HG02870 (cell line): ENCODE measurements around the gene SUN1.
"Not testable (repeated sequence)": the region's sequence is repeated elsewhere in the genome, so short reads cannot be mapped to it uniquely, and the experiment has no call there.

Experiments
- ATAC-seq: cut with Tn5 transposase; IDR thresholded peaks from one replicate; pipeline ENCODE4 v1.9.1; 2021; ENCODE audit warnings: mild to moderate bottlenecking, moderate library complexity; ENCODE audit not compliant: unreplicated experiment

Gene SUN1

DNA sequence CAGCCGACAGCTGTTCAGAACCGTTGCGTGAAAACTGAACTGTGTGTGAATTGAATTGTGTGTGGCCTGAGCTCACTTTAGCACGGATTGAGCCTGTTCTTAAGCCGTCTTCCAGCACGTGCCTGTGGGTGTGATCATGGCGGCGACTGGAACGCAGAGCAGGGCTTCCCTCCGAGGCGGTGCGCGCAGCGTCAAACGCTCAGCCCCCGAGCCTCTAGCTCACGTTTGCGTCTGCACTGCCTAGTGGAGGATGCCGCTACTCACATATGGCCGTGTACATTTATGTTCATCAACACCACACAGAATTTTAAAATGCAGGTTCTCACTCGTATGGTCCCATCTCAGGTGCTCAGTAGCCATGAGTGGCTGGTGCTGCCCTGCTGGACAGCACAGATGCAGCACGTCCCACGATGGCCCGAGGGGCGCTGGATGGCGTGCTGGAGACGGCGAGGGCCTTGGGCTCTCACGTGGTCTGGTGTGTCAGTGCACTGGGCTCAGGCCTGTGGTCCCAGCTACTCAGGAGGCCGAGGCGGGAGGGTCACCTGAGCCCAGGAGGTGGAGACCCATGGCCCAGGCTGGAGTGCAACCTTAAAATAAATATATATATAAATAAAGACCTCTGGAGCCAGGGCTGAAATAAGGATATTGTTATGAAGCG, 22.0 kb downstream of the SUN1 start:
- ATAC-seq = no peak

- no peak for ATAC-seq
These were observed 23.6 kb downstream of the SUN1 start for GRCh38 chr7:855686-856369.

- ATAC-seq = no peak
These were observed 24.3 kb downstream of the SUN1 start for GRCh38 chr7:856444-857095.

DNA sequence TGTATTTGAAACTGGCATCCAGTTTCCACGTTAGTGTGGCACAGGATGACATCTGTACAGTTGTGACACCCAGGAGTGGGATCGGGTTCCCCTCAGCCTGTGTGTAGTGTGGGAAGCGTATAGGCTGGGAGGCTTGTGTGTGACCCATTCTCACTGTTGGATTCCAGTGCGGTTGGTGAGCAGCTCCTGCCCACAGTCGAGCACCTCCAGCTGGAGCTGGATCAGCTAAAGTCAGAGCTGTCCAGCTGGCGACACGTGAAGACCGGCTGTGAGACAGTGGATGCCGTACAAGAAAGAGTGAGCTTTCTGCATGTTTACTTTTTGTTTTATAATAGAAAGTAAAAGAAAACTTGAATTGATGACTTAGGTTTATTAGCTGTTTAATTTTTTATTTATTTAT, 25.4 kb downstream of the SUN1 start:
- no peak for ATAC-seq

DNA sequence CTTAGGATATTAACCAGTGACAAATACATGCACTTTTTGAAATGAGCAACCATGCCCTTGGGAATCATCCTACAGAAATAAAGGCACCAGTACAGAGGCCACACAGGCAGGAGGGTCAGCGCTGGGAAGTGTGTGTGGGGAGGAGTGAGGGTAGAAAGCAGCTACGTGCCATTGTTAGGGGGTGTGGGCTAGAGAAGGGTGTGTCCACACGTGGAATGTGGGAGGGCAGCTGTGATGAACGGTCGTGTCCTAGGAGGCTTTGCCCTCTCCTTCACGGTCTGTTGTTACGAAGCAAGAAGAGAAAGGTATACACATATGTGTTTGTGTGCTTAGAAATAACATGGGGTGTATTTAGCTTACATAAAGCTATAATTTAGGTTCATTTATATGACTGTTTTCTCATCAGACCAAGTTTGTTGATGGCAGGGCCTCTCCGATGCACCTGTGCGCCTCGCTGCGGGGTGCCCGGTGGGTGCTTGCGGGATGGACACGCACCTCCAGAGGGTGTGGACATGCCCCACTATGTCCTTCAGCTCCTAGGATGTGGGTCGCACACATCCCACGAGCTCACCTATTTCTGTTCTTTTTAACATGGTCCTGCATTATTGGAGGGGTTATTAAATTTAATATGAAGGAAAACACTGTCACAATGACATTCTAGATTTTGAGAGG, 27.2 kb downstream of the SUN1 start:
- no peak for ATAC-seq

DNA sequence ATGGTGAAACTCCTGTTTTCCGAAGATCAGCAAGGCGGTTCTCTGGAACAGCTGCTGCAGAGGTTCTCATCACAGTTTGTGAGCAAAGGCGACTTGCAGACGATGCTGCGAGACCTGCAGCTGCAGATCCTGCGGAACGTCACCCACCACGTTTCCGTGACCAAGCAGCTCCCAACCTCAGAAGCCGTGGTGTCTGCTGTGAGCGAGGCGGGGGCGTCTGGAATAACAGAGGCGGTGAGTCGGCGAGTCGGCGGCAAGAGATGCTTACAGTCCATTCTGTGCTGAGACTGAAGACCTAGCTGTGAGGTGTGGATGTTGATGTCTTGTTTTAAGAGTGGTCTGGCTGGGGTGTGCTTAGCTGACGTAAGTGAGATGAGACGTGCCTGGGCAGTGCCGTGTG, 27.9 kb downstream of the SUN1 start:
- ATAC-seq = no peak

DNA sequence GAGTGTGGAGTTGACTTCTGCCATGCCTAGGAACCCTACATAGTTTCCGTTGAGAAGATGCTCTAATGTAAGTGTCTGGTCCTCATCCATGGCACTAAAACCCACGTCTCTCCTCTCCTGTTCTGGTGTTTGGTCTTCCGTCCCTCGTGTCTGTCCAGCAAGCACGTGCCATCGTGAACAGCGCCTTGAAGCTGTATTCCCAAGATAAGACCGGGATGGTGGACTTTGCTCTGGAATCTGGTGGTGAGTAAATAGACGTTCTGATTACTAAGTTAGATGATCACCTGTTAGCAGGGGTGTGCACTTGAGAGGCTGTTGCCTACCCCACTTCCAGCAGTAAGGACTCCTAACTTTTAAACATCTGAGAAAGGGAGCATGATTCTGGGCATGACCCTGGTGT, 28.9 kb downstream of the SUN1 start:
- no peak for ATAC-seq

GRCh38 chr7:862157-862556, 29.9 kb downstream of the SUN1 start:
- no peak for ATAC-seq

DNA sequence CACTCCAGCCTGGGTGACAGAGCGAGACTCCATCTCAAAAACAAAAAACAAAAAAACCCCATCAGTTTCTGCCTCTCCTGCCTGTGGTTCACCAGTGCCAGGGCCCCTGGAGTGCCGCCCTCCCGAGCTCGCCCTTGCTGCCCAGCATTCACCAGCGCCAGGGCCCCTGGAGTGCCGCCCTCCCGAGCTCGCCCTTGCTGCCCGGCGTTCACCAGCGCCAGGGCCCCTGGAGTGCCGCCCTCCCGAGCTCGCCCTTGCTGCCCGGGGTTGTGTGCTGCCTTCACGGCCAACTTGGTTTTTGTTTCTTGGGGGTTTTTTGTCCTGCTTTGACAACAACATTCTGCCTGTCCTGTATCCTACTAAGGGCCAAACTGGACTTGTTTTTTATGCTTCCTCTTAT, 30.8 kb downstream of the SUN1 start:
- ATAC-seq = no peak

DNA sequence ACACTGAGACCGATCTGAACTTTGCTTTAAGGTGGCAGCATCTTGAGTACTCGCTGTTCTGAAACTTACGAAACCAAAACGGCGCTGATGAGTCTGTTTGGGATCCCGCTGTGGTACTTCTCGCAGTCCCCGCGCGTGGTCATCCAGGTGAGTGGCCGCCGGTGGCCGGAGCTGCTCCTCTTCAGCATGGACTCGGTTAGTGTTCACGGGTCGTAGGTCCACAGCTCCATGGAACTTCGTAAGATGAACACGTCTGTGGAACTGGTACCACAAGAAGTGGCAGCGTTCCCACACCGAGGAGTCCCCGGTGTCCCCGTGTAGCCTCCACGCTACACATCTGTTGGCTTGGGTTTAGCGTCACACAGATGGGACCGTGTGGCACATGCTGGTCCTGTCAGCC, 33.6 kb downstream of the SUN1 start:
- no peak for ATAC-seq

DNA sequence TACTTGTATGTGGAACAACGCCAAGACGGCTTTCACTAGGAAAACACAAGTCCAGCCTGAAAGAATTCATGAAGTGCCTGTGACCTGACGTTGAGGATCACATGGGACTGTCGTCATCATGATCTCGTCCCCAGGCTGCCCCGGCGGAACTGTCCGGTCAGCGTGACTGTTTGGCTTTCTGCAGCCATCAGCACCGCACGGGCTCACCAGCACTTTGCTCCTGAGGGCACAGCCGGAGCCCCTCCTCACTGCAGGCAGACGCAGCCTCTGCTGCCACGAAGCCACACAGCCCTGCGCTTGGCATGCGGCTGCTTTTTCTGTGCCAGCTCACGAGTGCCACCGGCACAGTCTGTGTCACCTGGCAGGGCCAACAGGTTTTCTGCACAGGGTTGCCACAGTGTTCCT, 34.7 kb downstream of the SUN1 start:
- no peak for ATAC-seq

DNA sequence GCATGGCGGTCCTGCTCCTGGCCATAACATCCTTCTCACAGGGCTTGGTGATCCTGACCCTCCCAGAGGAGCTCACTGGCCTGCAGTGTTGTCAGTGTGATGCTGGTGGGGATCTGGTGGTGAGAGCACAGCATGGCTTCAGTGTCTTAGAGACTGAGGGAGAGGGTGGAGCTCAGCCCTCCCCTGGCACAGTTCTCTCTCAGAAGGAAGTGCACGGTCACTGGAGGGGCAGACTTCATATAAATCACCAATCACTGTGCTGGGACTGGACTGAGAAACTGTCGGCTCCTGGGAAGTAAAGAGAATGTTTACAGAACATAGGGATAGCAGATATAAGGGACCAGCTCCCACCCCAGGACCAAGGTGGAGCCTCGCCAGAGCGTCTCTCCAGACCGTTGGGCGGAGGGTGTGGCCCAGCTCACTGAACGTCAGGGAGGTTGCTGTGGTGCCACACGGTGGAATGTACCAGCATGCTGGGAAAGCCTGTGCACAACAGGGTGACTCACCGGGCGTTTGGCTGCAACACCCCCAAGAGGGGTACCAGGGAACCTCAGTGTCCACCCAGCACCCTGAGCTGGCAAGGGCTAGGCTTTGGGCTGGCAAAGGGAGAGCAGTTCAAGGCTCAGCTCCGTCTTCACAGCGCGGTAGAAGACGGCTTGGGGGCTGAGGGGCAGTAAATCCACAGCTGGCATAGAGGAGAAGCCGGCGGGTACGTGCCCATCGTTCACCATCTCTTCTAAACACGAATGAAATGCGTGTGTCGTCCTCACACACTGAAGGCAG, 35.3 kb downstream of the SUN1 start:
- no peak for ATAC-seq

DNA sequence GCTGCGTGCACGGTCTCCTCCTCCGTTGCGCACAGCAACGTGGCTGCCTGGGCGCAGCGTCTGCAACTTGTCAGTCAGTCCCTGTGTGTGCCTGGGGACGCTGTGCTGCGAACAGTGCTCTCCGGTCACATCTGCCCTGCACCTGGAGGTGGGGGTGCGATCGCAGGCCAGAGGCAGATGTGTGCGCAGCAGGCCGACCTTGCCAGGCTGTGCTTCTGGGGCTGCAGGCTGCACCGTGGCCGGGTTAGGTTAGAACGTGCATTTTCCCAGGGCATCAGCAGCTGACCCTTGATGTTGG, 35.9 kb downstream of the SUN1 start:
- ATAC-seq = no peak

GRCh38 chr7:869348-869747, 37.1 kb downstream of the SUN1 start:
- ATAC-seq = no peak

DNA sequence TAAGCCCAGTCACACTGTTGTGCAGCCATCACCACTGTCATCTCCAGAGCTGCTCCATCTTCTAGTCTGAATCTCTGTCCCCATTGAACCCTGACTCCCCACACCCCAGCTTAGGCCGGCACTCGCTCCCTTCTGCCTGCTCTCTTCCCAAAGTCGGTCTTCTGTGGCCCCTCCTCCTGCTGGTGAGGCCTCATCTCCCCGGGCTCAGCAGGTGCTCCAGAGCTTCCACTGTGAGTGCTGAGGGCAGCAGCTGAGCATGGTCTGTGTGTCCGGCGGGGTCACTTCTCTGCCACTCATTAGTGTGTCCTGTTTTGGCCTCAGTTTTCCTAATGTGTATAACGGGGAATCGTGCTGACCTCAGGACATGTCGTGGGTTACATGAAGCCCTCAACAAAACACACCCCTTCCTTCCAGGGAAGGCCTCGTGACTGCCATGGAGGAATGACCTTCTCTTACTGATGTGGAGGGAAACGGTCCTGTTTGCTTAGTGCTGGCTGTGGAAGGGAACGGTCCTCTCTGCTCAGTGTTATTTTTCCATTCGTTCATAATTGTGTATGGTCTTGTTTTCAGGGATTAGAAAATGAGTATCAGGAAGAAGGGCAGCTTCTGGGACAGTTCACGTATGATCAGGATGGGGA, 39.7 kb downstream of the SUN1 start:
- no peak for ATAC-seq

DNA sequence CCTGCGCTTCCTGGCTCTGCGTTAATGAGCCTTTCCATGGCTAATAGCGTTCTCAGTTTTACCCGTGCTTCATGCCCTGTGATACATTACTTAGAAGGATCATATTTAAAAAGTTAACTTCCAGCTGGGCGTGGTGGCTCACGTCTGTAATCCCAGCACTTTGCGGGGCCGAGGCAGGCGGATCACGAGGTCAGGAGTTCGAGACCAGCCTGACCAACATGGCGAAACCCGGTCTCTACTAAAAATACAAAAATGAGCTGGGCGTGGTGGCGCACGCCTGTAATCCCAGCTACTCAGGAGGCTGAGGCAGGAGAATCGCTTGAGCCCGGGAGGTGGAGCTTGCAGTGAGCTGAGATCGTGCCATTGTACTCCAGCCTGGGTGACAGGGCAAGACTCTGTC, 40.4 kb downstream of the SUN1 start:
- ATAC-seq = not testable (repeated sequence)

- peak; percentile 28 for ATAC-seq
These were observed 41.2 kb downstream of the SUN1 start for GRCh38 chr7:873367-874002.

DNA sequence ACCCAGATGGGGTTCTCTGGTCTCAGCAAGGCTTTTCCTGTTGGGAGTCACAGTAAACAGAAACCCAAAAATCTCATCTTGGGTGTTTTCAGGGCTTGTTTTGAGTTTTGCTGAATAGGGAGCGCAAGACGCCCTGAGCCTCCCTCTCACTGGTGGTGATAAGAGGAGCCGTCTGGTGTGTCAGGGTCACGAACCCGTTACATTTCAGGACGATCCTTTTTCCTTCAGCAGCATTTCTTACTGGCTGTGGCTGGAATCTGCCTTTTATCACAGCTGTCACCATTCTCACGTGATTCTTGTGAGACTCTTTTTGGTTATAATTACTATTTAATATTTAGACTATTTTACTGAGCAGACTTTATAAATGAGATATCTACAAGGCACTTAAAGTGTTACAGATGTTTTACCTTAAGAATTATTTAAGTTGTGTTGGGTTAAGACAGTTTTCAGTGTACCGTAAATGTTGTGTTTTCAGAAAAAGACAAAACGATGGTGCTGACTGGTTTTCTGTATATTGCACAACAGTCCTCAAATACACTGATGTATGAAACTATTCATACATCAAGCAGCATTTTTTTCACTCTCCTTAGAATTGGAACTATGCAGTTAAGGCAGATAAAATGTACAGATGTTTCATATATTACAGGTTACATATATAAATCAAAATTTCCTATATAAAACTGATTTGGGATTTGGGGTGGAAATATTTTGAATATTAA, 41.9 kb downstream of the SUN1 start:
- ATAC-seq = no peak

- no peak for ATAC-seq
These were observed 42.8 kb downstream of the SUN1 start for GRCh38 chr7:875051-875450.
